Esophagus muscularis mucosa (tissue), 4 donors: ENCODE results near the gene ZNF343.

Experiments
- CTCF ChIP-seq, 3 experiments: fragments of 200-600 bp in 2 of 3; fragments of 450-650 bp in 1 of 3; sonication (generic) in 2 of 3; IDR thresholded peaks; one replicate each; pipeline ENCODE4 v1.5.1; 2017 to 2019; ENCODE audit warnings: antibody characterized with exemption in 3 of 3, mild to moderate bottlenecking in 2 of 3, moderate library complexity in 1 of 3
- EP300 ChIP-seq: sonication (generic); formaldehyde crosslinking; IDR thresholded peaks from one replicate; pipeline ENCODE4 v1.6.1; 2017; ENCODE audit warnings: antibody characterized with exemption
- POLR2A ChIP-seq: fragments of 450-650 bp; IDR thresholded peaks from one replicate; pipeline ENCODE4 v1.6.1; 2017; ENCODE audit warnings: antibody characterized with exemption, moderate library complexity, mild to moderate bottlenecking, low read depth
- POLR2AphosphoS5 ChIP-seq, 2 donors: sonication (generic); formaldehyde crosslinking; IDR thresholded peaks; one replicate each; pipeline ENCODE4 v1.6.1; 2017; ENCODE audit warnings: antibody characterized with exemption in 2 of 2

- TF ChIP-seq CTCF (IDR thresholded peaks at IDR 0.05) (no peak), POLR2A (no peak), POLR2AphosphoS5 (IDR thresholded peaks at IDR 0.05) (no peak), EP300 (no peak)
These were observed 57.3 kb downstream of the ZNF343 start for GRCh38 chr20:2451422-2451821.
